ENCODE measurements around the gene ABCG1.

ABCG1 gene

GRCh38 chr21:42310411-42311001, 91.6 kb downstream of the ABCG1 start:
- Histone ChIP-seq H3K36me3 (no peaks in the 10 kb centered on the region), H3K27me3 (no peaks in the 10 kb centered on the region), H3K4me3 (ENCODE audit: low read depth, low read length) (no peak overlapping the region), H3K4me1 (no peaks in the 10 kb centered on the region), H3K9me3 (no peaks in the 10 kb centered on the region)
- DNase-seq, result no peak
- TF ChIP-seq, protein P1, sequence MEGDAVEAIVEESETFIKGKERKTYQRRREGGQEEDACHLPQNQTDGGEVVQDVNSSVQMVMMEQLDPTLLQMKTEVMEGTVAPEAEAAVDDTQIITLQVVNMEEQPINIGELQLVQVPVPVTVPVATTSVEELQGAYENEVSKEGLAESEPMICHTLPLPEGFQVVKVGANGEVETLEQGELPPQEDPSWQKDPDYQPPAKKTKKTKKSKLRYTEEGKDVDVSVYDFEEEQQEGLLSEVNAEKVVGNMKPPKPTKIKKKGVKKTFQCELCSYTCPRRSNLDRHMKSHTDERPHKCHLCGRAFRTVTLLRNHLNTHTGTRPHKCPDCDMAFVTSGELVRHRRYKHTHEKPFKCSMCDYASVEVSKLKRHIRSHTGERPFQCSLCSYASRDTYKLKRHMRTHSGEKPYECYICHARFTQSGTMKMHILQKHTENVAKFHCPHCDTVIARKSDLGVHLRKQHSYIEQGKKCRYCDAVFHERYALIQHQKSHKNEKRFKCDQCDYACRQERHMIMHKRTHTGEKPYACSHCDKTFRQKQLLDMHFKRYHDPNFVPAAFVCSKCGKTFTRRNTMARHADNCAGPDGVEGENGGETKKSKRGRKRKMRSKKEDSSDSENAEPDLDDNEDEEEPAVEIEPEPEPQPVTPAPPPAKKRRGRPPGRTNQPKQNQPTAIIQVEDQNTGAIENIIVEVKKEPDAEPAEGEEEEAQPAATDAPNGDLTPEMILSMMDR (IDR thresholded peaks at IDR 0.05; ENCODE audit: low read depth, low read length), result no peak

DNA sequence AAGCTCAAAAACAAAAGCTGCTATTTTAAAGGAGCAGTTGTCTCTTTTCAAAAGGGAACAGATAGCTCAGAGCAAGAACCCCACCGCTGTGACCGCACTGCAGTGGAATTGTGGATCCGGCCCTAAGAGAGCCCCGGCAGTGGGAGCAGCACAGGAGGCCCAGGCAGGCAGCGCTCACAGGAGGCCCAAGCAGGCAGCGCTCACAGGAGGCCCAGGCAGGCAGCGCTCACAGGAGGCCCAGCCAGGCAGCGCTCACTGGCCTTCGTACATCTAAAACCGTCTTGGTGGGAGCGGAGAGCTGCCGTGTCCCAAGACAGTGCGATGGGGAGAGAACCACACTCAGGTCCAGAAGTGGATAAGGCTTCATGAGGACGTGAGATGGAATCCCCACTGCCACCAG, 92.2 kb downstream of the ABCG1 start:
- Histone ChIP-seq H3K36me3 (no peaks in the 10 kb centered on the region), H3K4me3 (ENCODE audit: low read depth, low read length) (no peak overlapping the region), H3K27me3 (no peaks in the 10 kb centered on the region), H3K9me3 (no peaks in the 10 kb centered on the region), H3K4me1 (no peaks in the 10 kb centered on the region)
- DNase-seq, result no peak
- TF ChIP-seq, protein P1 (IDR thresholded peaks at IDR 0.05; ENCODE audit: low read depth, low read length), result no peak

- H3K4me3 ChIP-seq (ENCODE audit: low read depth, low read length), result no peak overlapping the region
- H3K36me3 ChIP-seq, result no peaks in the 10 kb centered on the region
- TF ChIP-seq, protein P1 (IDR thresholded peaks at IDR 0.05; ENCODE audit: low read depth, low read length), result no peak
- no peak for DNase-seq
- no peaks in the 10 kb centered on the region for H3K27me3 ChIP-seq
- no peaks in the 10 kb centered on the region for H3K9me3 ChIP-seq
- no peaks in the 10 kb centered on the region for H3K4me1 ChIP-seq
These were observed 93.1 kb downstream of the ABCG1 start for GRCh38 chr21:42311816-42312625.

GRCh38 chr21:42312626-42313104, 93.7 kb downstream of the ABCG1 start:
- Histone ChIP-seq H3K4me1 (no peaks in the 10 kb centered on the region), H3K9me3 (no peaks in the 10 kb centered on the region), H3K27me3 (no peaks in the 10 kb centered on the region), H3K4me3 (ENCODE audit: low read depth, low read length) (no peak overlapping the region), H3K36me3 (no peaks in the 10 kb centered on the region)
- no peak for DNase-seq
- TF ChIP-seq, protein P1 (IDR thresholded peaks at IDR 0.05; ENCODE audit: low read depth, low read length), result no peak

DNA sequence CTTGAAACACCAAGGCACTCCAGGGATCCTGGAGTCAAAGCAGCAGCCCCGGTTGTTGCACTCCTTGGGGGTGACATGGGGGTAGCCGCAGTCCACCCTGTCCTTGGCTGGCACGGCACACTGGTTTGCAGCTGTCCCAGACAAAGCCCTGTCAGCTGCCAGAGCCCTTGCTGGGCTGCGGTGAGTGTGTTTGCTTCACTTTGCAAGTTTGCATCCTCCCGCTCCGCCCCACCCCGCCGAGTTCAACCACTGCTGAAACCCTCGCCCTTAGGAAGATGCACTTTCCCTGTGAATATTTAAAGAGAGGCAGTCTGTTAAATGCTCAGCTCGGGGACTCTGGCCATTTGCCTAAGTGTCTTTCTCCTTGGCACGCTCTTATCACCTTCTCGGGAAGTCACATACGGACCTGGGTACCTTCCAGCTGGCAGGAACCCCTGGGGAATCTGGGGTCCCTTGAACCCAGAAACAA, 94.6 kb downstream of the ABCG1 start:
- DNase-seq, result no peak
- H3K4me1 ChIP-seq, result no peaks in the 10 kb centered on the region
- no peaks in the 10 kb centered on the region for H3K36me3 ChIP-seq
- no peak overlapping the region for H3K4me3 ChIP-seq (ENCODE audit: low read depth, low read length)
- H3K9me3 ChIP-seq, result no peaks in the 10 kb centered on the region
- TF ChIP-seq, protein P1 (IDR thresholded peaks at IDR 0.05; ENCODE audit: low read depth, low read length), result no peak
- H3K27me3 ChIP-seq, result no peaks in the 10 kb centered on the region

Data from BE2C (cell line).